Stimulated activated naive CD8-positive, alpha-beta T cell treated with anti-CD3 and anti-CD28 coated beads, Interleukin-15, amount 100 ng/mL, for 72 hours (primary cell): ENCODE measurements around the gene SLX4IP.
"Not testable (repeated sequence)": the region's sequence is repeated elsewhere in the genome, so short reads cannot be mapped to it uniquely, and the experiment has no call there.

Source experiments
- ATAC-seq: fragments of 150-1000 bp; cut with Tn5 transposase; 2 replicates; pipeline ENCODE4 v1.10.0; 2021; ENCODE audit warnings: mild to moderate bottlenecking, moderate library complexity
- DNase-seq, 2 donors: peaks; one replicate each; pipeline ENCODE4 v3.0.0; 2021 to 2022
- H3K27ac Mint-ChIP-seq, 2 donors: one replicate each; pipeline ENCODE4 v1.8.0; 2022; ENCODE audit warnings: mild to moderate bottlenecking in 2 of 2, mixed read lengths in 2 of 2, moderate library complexity in 2 of 2
- H3K27me3 Mint-ChIP-seq: one replicate; pipeline ENCODE4 v1.8.0; 2022; ENCODE audit warnings: mixed read lengths
- H3K4me1 Mint-ChIP-seq: one replicate; pipeline ENCODE4 v1.8.0; 2022; ENCODE audit warnings: mild to moderate bottlenecking, mixed read lengths
- H3K4me3 Mint-ChIP-seq, 2 donors: one replicate each; pipeline ENCODE4 v1.8.0; 2022; ENCODE audit warnings: mild to moderate bottlenecking in 2 of 2, mixed read lengths in 2 of 2, moderate library complexity in 1 of 2
- H3K9me3 Mint-ChIP-seq, 2 donors: one replicate each; pipeline ENCODE4 v1.8.0; 2022; ENCODE audit warnings: mixed read lengths in 2 of 2

The SLX4IP gene

GRCh38 chr20:10434832-10435812 is at the start of gene SLX4IP:
Gene SLX4IP, plus strand, starts transcription at chr20:10435305. Its CDS starts 22,900 bp downstream, at chr20:10458205.
- Mint-ChIP-seq H3K9me3 (no peaks in the 10 kb centered on the region), H3K4me1 (peaks cover 40% of the 10 kb centered on the region), H3K27me3 (no peaks in the 10 kb centered on the region), H3K4me3 (peak within 1 kb of the TSS; percentile 93 to 98), H3K27ac (peak within 1 kb of the TSS; percentile 97 to 99)
- DNase-seq (peak; percentile 80 to 87), ATAC-seq (peak; percentile 72)

- Mint-ChIP-seq H3K27ac (no peak overlapping the region), H3K4me1 (no peaks in the 10 kb centered on the region), H3K4me3 (no peak overlapping the region), H3K9me3 (no peaks in the 10 kb centered on the region), H3K27me3 (peaks cover 16% of the 10 kb centered on the region)
- ATAC-seq (no peak), DNase-seq (no peak)
Observed at GRCh38 chr20:10385850-10386544, 49.1 kb upstream of the SLX4IP start.

GRCh38 chr20:10387686-10388085 is 47.4 kb upstream of the SLX4IP start:
- Mint-ChIP-seq H3K4me3 (no peak overlapping the region), H3K27ac (no peak overlapping the region), H3K4me1 (no peaks in the 10 kb centered on the region), H3K9me3 (no peaks in the 10 kb centered on the region), H3K27me3 (peaks cover 16% of the 10 kb centered on the region)
- no peak for DNase-seq
- ATAC-seq, result no peak

GRCh38 chr20:10388597-10388996 is 46.5 kb upstream of the SLX4IP start:
- no peak for DNase-seq
- H3K27ac Mint-ChIP-seq, result no peak overlapping the region
- H3K4me3 Mint-ChIP-seq, result no peak overlapping the region
- no peaks in the 10 kb centered on the region for H3K4me1 Mint-ChIP-seq
- H3K9me3 Mint-ChIP-seq, result no peaks in the 10 kb centered on the region
- ATAC-seq, result no peak
- peaks cover 8% of the 10 kb centered on the region for H3K27me3 Mint-ChIP-seq

- DNase-seq, result no peak
- ATAC-seq, result no peak
- Mint-ChIP-seq H3K4me1 (no peaks in the 10 kb centered on the region), H3K27ac (no peak overlapping the region), H3K9me3 (no peaks in the 10 kb centered on the region), H3K4me3 (no peak overlapping the region), H3K27me3 (peaks cover 8% of the 10 kb centered on the region)
Observed at GRCh38 chr20:10390709-10391108, 44.4 kb upstream of the SLX4IP start.

GRCh38 chr20:10394752-10395151 is 40.4 kb upstream of the SLX4IP start:
- H3K4me3 Mint-ChIP-seq, H3K9me3 Mint-ChIP-seq, H3K27me3 Mint-ChIP-seq, H3K27ac Mint-ChIP-seq, DNase-seq, H3K4me1 Mint-ChIP-seq: not testable (repeated sequence)
- peak; percentile 55 for ATAC-seq

- DNase-seq, result no peak
- no peak for ATAC-seq
- Mint-ChIP-seq H3K4me1 (peaks cover 7% of the 10 kb centered on the region), H3K9me3 (no peaks in the 10 kb centered on the region), H3K27ac (no peak overlapping the region), H3K4me3 (no peak overlapping the region), H3K27me3 (no peaks in the 10 kb centered on the region)
Observed at GRCh38 chr20:10398834-10399369, 36.2 kb upstream of the SLX4IP start.

- Mint-ChIP-seq H3K4me1 (peaks cover 7% of the 10 kb centered on the region), H3K4me3 (no peak overlapping the region), H3K27ac (no peak overlapping the region), H3K9me3 (no peaks in the 10 kb centered on the region), H3K27me3 (no peaks in the 10 kb centered on the region)
- DNase-seq (no peak), ATAC-seq (peak; percentile 20)
Observed at GRCh38 chr20:10402938-10403608, 32.0 kb upstream of the SLX4IP start.

- H3K27me3 Mint-ChIP-seq, result no peaks in the 10 kb centered on the region
- peaks cover 7% of the 10 kb centered on the region for H3K4me1 Mint-ChIP-seq
- DNase-seq (no peak), ATAC-seq (no peak)
- no peak overlapping the region for H3K27ac Mint-ChIP-seq
- H3K4me3 Mint-ChIP-seq, result no peak overlapping the region
- no peaks in the 10 kb centered on the region for H3K9me3 Mint-ChIP-seq
Observed at GRCh38 chr20:10404023-10404628, 31.0 kb upstream of the SLX4IP start.

GRCh38 chr20:10404959-10405530 is 30.1 kb upstream of the SLX4IP start:
- H3K27me3 Mint-ChIP-seq, result no peaks in the 10 kb centered on the region
- H3K4me1 Mint-ChIP-seq, result peaks cover 7% of the 10 kb centered on the region
- DNase-seq (no peak), ATAC-seq (no peak)
- no peak overlapping the region for H3K27ac Mint-ChIP-seq
- H3K9me3 Mint-ChIP-seq, result no peaks in the 10 kb centered on the region
- H3K4me3 Mint-ChIP-seq, result no peak overlapping the region

- Mint-ChIP-seq H3K27ac (no peak overlapping the region), H3K4me3 (no peak overlapping the region), H3K27me3 (no peaks in the 10 kb centered on the region), H3K9me3 (no peaks in the 10 kb centered on the region), H3K4me1 (peaks cover 2% of the 10 kb centered on the region)
- ATAC-seq (no peak), DNase-seq (no peak)
Observed at GRCh38 chr20:10408108-10408813, 26.8 kb upstream of the SLX4IP start.

GRCh38 chr20:10411673-10412072 is 23.4 kb upstream of the SLX4IP start:
- DNase-seq (no peak), ATAC-seq (no peak)
- Mint-ChIP-seq H3K27me3 (no peaks in the 10 kb centered on the region), H3K9me3 (no peaks in the 10 kb centered on the region), H3K4me3 (no peak overlapping the region), H3K27ac (no peak overlapping the region), H3K4me1 (no peaks in the 10 kb centered on the region)

- Mint-ChIP-seq H3K4me1 (peaks cover 5% of the 10 kb centered on the region), H3K27ac (peak overlapping the region in 1 of 2 donors; percentile 13), H3K9me3 (no peaks in the 10 kb centered on the region), H3K27me3 (no peaks in the 10 kb centered on the region), H3K4me3 (no peak overlapping the region)
- no peak for ATAC-seq
- DNase-seq, result no peak
Observed at GRCh38 chr20:10412591-10413408, 22.3 kb upstream of the SLX4IP start.
